Activated CD4-positive, alpha-beta T cell treated with anti-CD3 and anti-CD28 coated beads, Interleukin-2, amount 10 ng/mL, durations not matched to agents 7 days and 5 days (primary cell): ENCODE measurements around the gene CTIF. TPM values are rescaled to one million over a fixed set of nuclear protein-coding genes. Genes with fewer than 3 reads are reported as not detected.

ENCODE experiments used
- CTCF ChIA-PET: fragments of 350-600 bp; sonication (Branson Sonifier 250); formaldehyde crosslinking; loops from one replicate; lab custom pipeline; 2021; ENCODE audit warnings: antibody characterized with exemption; lab: Charles Lee
- POLR2A ChIA-PET: fragments of 350-600 bp; sonication (Branson Sonifier 250); formaldehyde crosslinking; loops from one replicate; lab custom pipeline; 2021; ENCODE audit warnings: antibody characterized with exemption; lab: Charles Lee
- DNase-seq: peaks from one replicate; pipeline ENCODE4 v3.0.0-alpha.2; 2020
- H3K27ac Mint-ChIP-seq: one replicate; pipeline ENCODE4 v1.8.0; 2021; ENCODE audit warnings: mild to moderate bottlenecking, moderate library complexity, mixed read lengths
- H3K27me3 Mint-ChIP-seq: one replicate; pipeline ENCODE4 v1.8.0; 2021; ENCODE audit warnings: mixed read lengths
- H3K36me3 Mint-ChIP-seq: one replicate; pipeline ENCODE4 v1.8.0; 2021; ENCODE audit warnings: low read depth, mixed read lengths
- H3K4me1 Mint-ChIP-seq: one replicate; pipeline ENCODE4 v1.8.0; 2021; ENCODE audit warnings: mixed read lengths
- H3K4me3 Mint-ChIP-seq: one replicate; pipeline ENCODE4 v1.8.0; 2021; ENCODE audit warnings: mild to moderate bottlenecking, moderate library complexity, mixed read lengths
- H3K9me3 Mint-ChIP-seq: one replicate; pipeline ENCODE4 v1.8.0; 2021; ENCODE audit warnings: mixed read lengths
- total RNA-seq, 2 experiments: library from RNA; stranded (reverse); gene quantifications; one replicate each; pipeline ENCODE4 v1.2.3, GENCODE V29; 2021

The CTIF gene
- total RNA-seq, 2 experiments from 2014 or later, result 1.5 to 2.7 TPM

DNA sequence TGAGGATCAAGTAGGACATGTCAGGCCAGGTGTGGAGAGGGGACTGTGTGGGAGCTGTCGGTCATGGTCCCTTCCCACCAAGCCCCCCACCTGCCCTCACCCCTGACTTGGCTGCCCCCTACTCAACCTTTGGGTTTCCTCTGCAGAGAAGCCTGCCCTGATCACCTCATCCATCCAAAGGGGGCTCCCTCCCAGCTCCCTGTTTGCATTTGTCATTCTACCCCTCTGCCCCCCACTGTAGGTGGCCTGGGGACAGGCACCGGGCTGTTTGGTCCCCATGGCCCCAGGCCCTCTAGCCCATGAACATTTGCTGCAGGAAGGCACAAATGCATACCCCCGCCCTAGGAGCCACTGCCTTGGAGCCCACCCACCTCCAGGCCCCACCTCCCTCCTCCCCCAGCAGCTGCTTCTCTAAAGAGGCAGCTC, 296.9 kb downstream of the CTIF start:
- CTCF ChIA-PET, result interaction anchor here (1.3 to 2.0 kb wide), 4 partner anchors 9 to 78 kb away, joined by 3 to 6 read pairs (median 4); no protein-coding TSS in a partner anchor
- no peaks in the 10 kb centered on the region for H3K27me3 Mint-ChIP-seq
- peak overlapping the region; percentile 48 for H3K27ac Mint-ChIP-seq
- POLR2A ChIA-PET, result no interaction called here
- no peak overlapping the region for H3K4me3 Mint-ChIP-seq
- H3K36me3 Mint-ChIP-seq, result no peaks in the 10 kb centered on the region
- peaks cover 80% of the 10 kb centered on the region for H3K4me1 Mint-ChIP-seq
- DNase-seq, result no peak
- H3K9me3 Mint-ChIP-seq, result no peaks in the 10 kb centered on the region

DNA sequence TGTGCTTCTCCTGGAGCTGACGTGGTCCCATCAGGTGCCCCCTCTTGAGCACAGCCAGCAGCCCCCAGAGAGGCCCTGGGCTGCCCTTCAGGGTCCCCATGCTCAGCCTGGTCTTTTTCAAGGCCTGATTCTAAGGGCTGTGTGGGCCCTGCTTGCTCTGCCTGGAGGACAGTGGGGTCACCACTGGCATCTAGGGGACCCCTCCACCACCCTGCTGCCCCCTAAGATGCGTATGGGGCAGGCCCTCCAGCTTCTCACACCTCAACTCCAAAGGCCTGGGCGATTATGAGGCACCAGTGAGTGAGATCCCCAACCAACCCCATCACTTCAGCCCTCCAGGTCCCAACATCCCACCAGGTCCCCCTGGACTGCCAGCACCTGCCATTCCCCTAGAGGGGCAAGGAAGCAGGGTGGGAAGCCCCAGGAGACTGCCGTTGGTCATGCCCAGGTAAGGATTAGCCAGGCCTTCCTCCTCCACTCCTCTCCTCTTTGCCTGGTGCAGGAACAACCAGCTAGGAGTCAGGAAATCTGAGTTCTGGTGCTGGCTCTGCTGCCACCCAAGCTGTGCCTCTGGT, 297.5 kb downstream of the CTIF start:
- DNase-seq, result no peak
- ChIA-PET CTCF (interaction anchor here (1.2 to 2.0 kb wide), 4 partner anchors 9 to 16 kb away, joined by 3 to 6 read pairs (median 3); no protein-coding TSS in a partner anchor), POLR2A (interaction anchor here (0.6 kb wide), 1 partner anchor 1036 kb away, joined by 3 read pairs; no protein-coding TSS in a partner anchor)
- peaks cover 78% of the 10 kb centered on the region for H3K4me1 Mint-ChIP-seq
- no peaks in the 10 kb centered on the region for H3K36me3 Mint-ChIP-seq
- H3K9me3 Mint-ChIP-seq, result no peaks in the 10 kb centered on the region
- H3K27ac Mint-ChIP-seq, result peak overlapping the region; percentile 48
- H3K27me3 Mint-ChIP-seq, result no peaks in the 10 kb centered on the region
- no peak overlapping the region for H3K4me3 Mint-ChIP-seq

DNA sequence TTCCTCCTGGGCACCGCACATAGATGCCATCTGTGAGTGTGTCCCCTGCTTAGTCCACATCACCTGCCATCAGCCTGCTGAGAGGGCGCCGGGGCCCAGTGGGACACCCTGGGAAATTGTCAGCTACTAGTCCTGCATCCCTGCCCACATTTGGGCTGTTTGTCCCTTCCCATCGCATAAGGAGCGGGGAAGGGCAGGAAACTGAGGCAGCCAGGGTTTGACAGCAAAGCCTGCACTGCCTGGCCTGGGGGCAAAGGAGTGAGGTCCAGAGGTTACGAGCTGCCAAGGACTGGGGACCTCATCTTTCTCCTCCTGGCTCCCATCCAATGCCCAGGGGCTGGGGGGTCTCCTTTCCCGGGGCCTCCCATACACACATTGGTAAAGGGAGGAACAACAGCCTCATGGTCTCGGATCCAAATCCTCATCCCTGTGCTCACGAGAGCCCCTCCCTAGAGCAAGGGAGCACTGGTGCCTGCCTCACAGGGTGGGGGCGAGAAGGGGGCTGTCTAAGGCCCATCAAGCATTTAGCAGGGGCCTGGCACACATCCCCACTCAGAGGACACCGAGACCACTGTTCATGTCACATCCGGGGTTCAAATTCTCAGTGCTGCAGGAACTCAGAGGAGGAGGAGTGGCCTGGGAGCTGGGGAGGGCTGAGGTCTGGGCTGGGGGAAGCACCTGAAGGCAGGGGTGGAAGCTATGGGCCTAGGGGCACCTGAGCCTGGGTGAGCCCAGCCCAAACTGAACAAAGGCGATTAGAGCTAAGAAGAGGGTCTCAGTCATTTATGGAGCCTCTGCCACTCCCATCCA, 298.2 kb downstream of the CTIF start:
- H3K4me3 Mint-ChIP-seq, result no peak overlapping the region
- peaks cover 84% of the 10 kb centered on the region for H3K4me1 Mint-ChIP-seq
- H3K36me3 Mint-ChIP-seq, result no peaks in the 10 kb centered on the region
- CTCF ChIA-PET, result interaction anchor here (1.1 to 2.0 kb wide), 4 partner anchors 10 to 17 kb away, joined by 3 to 6 read pairs (median 3); no protein-coding TSS in a partner anchor
- H3K27ac Mint-ChIP-seq, result peak overlapping the region; percentile 48
- H3K9me3 Mint-ChIP-seq, result no peaks in the 10 kb centered on the region
- POLR2A ChIA-PET, result interaction anchor here (0.6 kb wide), 1 partner anchor 1035 kb away, joined by 3 read pairs; no protein-coding TSS in a partner anchor
- no peaks in the 10 kb centered on the region for H3K27me3 Mint-ChIP-seq
- no peak for DNase-seq

DNA sequence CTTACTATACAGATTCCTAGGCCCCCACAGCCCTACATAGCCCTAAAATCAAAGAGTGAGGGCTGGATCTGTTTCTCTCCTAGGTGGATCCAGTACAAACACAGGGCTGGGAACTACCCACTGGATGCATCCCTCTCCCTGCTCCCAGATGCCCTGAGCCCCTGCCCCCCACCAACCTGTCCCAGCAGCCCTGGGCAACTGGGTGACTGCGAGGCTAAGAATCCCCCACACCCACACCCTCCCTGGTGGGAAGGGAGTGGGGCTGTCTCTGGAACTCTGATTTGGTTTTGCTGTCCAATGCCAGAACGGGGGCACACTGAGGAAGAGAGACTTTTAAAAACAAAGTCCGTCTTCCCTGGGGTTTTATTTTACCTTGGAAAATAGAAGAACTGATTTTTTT, 298.8 kb downstream of the CTIF start:
- no peak for DNase-seq
- Mint-ChIP-seq H3K27me3 (no peaks in the 10 kb centered on the region), H3K9me3 (no peaks in the 10 kb centered on the region), H3K4me3 (no peak overlapping the region), H3K4me1 (peaks cover 85% of the 10 kb centered on the region), H3K36me3 (no peaks in the 10 kb centered on the region), H3K27ac (peak overlapping the region; percentile 46)
- ChIA-PET CTCF (interaction anchor here (1.1 kb wide), 1 partner anchor 10 kb away, joined by 3 read pairs; no protein-coding TSS in a partner anchor), POLR2A (no interaction called here)

DNA sequence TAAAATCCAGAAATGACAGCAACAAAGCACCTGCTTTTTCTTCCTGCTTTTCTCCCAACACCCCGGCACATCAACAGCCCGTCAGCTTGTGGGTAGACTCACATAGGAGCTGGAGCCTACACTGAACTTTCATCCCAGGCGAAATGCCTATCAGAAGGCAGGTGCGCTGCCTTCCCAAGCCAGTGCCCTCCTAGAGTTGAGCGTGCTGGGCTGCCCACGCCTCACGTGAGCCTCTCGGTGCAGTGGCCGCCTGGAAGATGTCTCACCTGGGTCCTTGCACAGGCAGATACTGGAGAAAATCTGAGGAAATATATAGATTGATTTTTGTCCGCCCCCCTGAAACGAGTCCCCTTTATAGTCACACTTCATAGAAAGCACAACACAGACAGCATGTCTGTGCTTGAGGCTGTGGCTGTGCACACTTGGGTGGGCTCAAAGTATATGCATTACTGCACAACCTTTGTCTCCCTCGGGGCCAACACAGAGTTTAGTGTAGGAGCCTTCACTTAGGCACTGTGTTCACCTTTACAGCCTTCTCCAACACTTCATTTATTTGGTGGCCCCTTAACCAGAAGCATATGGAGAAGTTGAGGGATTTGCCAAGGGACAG, 299.4 kb downstream of the CTIF start:
- H3K27ac Mint-ChIP-seq, result no peak overlapping the region
- no peaks in the 10 kb centered on the region for H3K36me3 Mint-ChIP-seq
- peaks cover 83% of the 10 kb centered on the region for H3K4me1 Mint-ChIP-seq
- ChIA-PET CTCF (interaction anchor here (0.9 kb wide), 1 partner anchor 20 kb away, joined by 3 read pairs; no protein-coding TSS in a partner anchor), POLR2A (no interaction called here)
- H3K27me3 Mint-ChIP-seq, result no peaks in the 10 kb centered on the region
- H3K4me3 Mint-ChIP-seq, result no peak overlapping the region
- no peak for DNase-seq
- H3K9me3 Mint-ChIP-seq, result no peaks in the 10 kb centered on the region

DNA sequence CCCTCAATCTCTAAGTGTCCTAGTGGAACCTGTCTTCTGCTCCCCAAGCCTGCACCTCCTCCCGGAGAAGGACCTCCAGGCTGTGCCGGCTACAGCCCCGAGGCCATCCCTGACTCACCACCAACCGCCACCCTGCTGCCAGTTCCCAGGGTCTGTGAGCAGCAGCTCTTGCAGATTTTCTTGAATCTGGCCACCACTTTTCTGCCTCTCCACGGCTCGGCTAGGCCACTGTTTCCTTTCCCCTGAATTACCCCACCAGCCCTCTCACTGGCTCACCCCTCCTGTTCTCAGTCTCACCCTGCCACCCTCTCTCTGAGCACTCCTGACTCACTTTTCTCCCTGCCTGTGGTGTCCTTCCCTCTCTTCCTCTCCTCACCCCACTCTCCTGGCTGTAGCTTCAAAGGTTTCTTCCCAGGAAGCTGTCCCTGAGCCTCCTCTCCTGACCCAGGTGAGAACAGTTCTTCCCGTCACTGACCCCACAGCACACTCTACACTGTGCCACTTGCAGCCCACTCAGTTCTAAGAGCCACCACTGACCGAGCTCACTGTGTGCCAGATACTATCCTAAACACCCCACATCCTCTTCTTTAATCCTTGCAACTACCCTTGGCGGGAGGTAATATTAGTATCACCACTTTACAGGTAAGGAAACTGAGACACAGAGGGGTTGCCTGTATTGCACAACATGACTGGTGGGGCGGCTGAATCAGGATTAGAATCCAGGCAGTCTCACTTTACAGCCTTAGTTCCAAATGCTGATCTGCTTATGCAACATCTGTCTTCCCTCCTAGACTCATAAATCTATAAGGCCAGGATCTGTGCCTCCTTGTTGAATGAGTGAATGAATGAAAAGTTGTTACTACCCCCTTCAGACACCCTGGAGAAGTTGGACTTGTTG, 300.3 kb downstream of the CTIF start:
- Mint-ChIP-seq H3K9me3 (no peaks in the 10 kb centered on the region), H3K27me3 (no peaks in the 10 kb centered on the region), H3K27ac (peak overlapping the region; percentile 65), H3K36me3 (no peaks in the 10 kb centered on the region), H3K4me3 (no peak overlapping the region), H3K4me1 (peaks cover 83% of the 10 kb centered on the region)
- ChIA-PET POLR2A (no interaction called here), CTCF (interaction anchor here (0.9 kb wide), 1 partner anchor 19 kb away, joined by 3 read pairs; no protein-coding TSS in a partner anchor)
- no peak for DNase-seq

DNA sequence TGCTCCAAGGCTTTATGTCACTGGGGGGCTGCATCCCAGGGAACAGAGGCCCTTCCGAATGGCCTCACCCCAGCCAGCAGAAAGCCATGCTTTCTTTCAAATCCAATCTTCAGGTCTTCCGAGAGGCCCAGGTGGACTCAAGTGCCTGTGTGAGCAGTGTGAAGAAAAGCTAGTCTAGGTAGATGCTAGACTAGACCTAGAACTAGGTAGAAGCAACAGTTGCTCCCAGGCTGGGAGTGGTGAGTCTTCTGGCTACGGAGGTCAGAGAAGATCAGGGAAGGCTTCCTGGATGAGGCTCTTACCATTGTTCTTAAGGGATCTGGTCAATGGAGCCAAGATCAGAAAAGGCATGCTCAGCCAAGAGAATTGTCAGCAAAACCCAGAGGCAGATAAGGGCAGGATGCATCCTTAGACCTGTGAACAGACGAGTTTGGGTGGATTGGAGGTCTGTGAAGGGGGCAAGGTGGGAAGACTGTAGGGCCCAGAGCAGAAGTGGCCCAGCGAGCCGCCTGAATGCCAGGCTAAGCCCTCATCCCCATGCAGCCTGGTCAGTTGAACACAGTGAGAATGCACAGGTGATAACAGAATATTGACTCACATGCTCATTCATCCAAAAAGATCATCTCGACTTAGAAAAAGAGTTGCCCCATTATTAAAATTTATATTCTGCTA, 301.1 kb downstream of the CTIF start:
- CTCF ChIA-PET, result no interaction called here

DNA sequence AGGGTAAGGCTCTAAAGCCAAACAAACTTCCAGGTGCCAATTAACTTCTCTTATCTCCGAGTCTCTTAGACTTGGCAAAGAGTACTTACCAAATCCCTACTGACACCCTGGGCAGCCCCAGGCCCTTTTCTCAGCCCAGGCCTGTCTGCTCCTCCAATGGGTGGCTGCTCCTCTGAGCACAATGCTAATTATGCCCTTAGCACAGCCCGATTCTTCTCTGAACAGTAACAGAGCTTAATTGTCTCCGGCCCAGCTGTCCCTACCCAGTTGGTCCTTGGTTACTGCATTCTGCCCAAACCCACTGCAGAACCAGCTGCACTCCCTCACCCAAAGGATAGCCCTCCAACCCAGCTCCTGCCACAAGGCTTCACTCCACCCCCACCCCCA, 301.7 kb downstream of the CTIF start:
- peaks cover 2% of the 10 kb centered on the region for H3K36me3 Mint-ChIP-seq
- ChIA-PET POLR2A (no interaction called here), CTCF (interaction anchor here (1.0 kb wide), 2 partner anchors 15 to 20 kb away, joined by 3 to 4 read pairs; no protein-coding TSS in a partner anchor)
- DNase-seq, result no peak
- H3K9me3 Mint-ChIP-seq, result peaks cover under 1% of the 10 kb centered on the region
- H3K27ac Mint-ChIP-seq, result no peak overlapping the region
- H3K4me1 Mint-ChIP-seq, result peaks cover 77% of the 10 kb centered on the region
- no peak overlapping the region for H3K4me3 Mint-ChIP-seq
- H3K27me3 Mint-ChIP-seq, result no peaks in the 10 kb centered on the region

More for the DNA sequence above, 301.1 kb downstream of the CTIF start:
- no peak for DNase-seq
- no peaks in the 10 kb centered on the region for H3K9me3 Mint-ChIP-seq
- no peak overlapping the region for H3K4me3 Mint-ChIP-seq
- H3K4me1 Mint-ChIP-seq, result peaks cover 78% of the 10 kb centered on the region
- no peaks in the 10 kb centered on the region for H3K36me3 Mint-ChIP-seq
- H3K27ac Mint-ChIP-seq, result peak overlapping the region; percentile 6
- POLR2A ChIA-PET, result no interaction called here
- no peaks in the 10 kb centered on the region for H3K27me3 Mint-ChIP-seq

DNA sequence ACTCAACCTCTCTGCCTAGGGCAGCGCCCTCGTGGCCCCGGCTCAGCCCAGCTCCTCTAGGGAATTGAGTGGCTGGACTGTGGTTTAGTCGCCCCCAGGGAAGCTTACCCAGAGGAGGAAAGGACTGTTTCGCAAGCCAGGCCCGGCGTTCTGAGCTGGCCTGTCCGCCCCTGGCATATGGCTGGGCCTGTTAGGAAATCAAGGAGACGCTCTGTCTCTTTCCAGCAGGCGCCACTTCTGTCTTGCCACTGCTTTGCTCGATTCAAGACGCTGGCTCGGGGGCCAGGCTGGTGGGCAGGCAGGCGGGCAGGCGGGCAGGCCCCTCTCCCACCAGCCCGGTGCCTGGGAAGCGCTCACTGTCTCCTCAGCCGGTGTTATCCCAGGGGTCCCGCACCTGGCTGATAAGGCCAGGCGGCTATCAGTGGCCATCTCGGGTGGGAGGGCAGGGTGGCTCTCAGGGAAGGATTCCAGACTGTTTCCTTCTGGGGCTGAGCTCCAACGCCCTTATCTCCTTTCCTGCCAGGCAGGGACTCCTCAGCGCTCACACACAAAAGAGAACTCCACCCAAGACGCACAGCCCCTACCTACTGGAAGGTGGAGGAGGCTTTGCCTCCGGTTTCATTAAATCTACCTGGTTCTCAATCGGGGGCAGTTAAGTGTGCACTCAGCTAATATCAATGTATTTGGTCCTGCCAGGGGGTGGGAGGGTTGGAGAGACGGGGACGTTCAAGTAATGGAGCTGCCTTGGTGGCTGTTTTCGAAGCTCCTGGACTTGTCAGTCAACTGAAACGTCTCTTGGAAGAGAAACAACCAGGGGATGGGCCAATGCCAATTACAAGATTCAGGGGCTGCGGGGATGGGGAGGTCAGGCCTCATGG, 302.8 kb downstream of the CTIF start:
- Mint-ChIP-seq H3K27ac (peak overlapping the region; percentile 90), H3K27me3 (peaks cover 2% of the 10 kb centered on the region), H3K9me3 (peaks cover 4% of the 10 kb centered on the region), H3K4me1 (peaks cover 71% of the 10 kb centered on the region), H3K4me3 (no peak overlapping the region), H3K36me3 (peaks cover 6% of the 10 kb centered on the region)
- no peak for DNase-seq
- CTCF ChIA-PET, result interaction anchor here (0.8 to 1.0 kb wide), 4 partner anchors 13 to 87 kb away, joined by 3 to 4 read pairs (median 3); no protein-coding TSS in a partner anchor
- POLR2A ChIA-PET, result no interaction called here

DNA sequence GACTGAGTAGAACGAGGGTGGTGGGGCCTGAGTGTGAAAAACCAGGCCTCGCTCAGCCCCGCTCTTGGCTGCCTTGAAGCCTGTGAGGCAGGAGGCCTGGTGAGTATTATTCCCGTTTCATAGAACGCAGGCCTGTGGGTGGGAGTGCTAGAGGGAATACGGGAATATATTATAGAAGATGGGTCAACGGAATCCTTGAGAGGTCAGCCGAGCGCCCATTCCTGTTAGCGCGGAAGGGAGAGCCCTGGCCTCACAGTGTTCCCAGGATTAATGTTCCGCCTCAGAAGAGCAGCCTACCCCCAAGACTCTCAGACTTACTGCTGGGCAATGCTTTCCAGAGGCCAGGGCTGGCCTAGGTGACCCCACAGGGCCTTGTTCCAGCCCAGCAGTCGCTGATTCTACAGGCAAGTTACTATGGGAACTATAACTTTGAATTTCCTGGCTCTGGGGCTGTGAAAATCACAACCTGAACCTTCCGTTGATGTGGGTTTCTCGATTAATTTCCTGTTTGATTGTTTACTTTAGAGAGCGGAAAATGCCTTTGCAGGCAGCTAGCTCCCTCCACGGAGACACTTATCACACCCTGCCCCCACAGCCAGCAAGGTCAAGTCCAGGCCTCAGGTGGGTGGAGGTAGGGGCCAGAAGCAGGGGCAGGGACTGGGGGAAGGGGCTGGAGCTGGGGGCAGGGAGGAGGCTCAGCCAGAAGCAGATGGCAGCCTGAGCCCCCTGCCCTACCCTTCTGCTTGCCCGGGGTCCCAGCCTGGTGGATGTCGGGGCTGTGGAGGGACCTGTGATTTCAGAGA, 303.6 kb downstream of the CTIF start:
- peak overlapping the region; percentile 50 for H3K4me3 Mint-ChIP-seq
- ChIA-PET POLR2A (no interaction called here), CTCF (interaction anchor here (0.8 to 3.0 kb wide), 4 partner anchors 13 to 104 kb away, joined by 3 to 9 read pairs (median 3); no protein-coding TSS in a partner anchor)
- H3K4me1 Mint-ChIP-seq, result peaks cover 67% of the 10 kb centered on the region
- peaks cover 4% of the 10 kb centered on the region for H3K9me3 Mint-ChIP-seq
- DNase-seq, result peak; percentile 71
- H3K27ac Mint-ChIP-seq, result peak overlapping the region; percentile 90
- H3K27me3 Mint-ChIP-seq, result peaks cover 3% of the 10 kb centered on the region
- peaks cover 6% of the 10 kb centered on the region for H3K36me3 Mint-ChIP-seq
